Measurements from ENCODE around the gene CD320.

DNA sequence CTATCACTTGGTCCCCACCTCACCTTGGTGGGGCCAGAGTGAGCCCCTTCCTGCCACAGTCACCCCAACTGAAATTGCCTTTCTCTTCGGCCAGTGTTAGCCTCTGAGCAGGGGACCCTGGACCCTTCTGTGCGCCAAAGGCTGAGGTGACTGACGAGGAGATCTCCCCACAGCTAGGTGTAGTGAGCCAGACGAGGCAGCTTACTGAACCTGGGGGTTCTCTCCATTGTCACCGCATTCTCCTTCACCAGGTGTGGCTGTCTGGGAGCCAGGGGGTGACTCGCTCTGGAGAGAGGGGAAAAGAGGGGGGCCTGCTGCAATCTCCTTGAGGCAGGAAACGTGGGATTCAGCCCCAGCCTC, 14.5 kb upstream of the CD320 start:
- TF ChIP-seq, protein P1, sequence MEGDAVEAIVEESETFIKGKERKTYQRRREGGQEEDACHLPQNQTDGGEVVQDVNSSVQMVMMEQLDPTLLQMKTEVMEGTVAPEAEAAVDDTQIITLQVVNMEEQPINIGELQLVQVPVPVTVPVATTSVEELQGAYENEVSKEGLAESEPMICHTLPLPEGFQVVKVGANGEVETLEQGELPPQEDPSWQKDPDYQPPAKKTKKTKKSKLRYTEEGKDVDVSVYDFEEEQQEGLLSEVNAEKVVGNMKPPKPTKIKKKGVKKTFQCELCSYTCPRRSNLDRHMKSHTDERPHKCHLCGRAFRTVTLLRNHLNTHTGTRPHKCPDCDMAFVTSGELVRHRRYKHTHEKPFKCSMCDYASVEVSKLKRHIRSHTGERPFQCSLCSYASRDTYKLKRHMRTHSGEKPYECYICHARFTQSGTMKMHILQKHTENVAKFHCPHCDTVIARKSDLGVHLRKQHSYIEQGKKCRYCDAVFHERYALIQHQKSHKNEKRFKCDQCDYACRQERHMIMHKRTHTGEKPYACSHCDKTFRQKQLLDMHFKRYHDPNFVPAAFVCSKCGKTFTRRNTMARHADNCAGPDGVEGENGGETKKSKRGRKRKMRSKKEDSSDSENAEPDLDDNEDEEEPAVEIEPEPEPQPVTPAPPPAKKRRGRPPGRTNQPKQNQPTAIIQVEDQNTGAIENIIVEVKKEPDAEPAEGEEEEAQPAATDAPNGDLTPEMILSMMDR (IDR thresholded peaks at IDR 0.05; ENCODE audit: poor library complexity): no peak
- no peak for TF ChIP-seq EZH2 (IDR thresholded peaks at IDR 0.05; ENCODE audit: borderline replicate concordance)
